Measurements from ENCODE around the gene FSIP1. TPM values are rescaled to one million over a fixed set of nuclear protein-coding genes. Genes with fewer than 3 reads are reported as not detected.

Gene FSIP1
- total RNA-seq, 6 experiments from 2014 or later: 0.07 to 0.74 (median 0.35) TPM; not detected in 1

DNA sequence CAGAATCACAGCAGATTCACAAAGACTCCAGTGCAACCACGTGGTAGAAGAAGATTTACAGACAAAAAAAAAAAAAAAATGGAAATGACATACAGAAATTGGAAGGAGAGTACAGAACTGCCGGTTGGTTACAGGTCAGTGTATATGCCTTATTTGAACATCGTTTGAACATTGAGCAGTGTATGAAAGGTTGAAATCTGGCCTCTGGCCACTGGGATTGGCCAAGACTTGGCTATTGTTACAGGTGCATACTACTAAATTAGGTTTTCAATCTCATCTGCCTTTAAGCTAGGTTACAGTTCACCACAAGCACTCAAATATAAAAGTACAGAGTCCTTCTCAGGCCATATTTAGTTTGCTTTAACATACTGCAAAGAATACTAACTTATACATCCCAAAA, 142.0 kb downstream of the FSIP1 start:
- intact Hi-C loops (cut with DNase I): no loop called here
- Histone ChIP-seq H3K27me3 (no peaks in the 10 kb centered on the region), H3K9me3 (no peaks in the 10 kb centered on the region), H3K4me3 (no peak overlapping the region), H3K36me3 (no peaks in the 10 kb centered on the region), H3K4me1 (peaks cover 0 to 6% (median 0%) of the 10 kb centered on the region in 4 donors), H3K27ac (no peak overlapping the region)
- ATAC-seq (peak; percentile 73 to 85 (median 82)), DNase-seq (no peak)
- WGBS (ENCODE audit: insufficient coverage, low coverage, low lambda C conversion rate, missing lambda C conversion rate): 50% methylated on average over 3 of the region's 3 CpGs
- TF ChIP-seq, protein P1, sequence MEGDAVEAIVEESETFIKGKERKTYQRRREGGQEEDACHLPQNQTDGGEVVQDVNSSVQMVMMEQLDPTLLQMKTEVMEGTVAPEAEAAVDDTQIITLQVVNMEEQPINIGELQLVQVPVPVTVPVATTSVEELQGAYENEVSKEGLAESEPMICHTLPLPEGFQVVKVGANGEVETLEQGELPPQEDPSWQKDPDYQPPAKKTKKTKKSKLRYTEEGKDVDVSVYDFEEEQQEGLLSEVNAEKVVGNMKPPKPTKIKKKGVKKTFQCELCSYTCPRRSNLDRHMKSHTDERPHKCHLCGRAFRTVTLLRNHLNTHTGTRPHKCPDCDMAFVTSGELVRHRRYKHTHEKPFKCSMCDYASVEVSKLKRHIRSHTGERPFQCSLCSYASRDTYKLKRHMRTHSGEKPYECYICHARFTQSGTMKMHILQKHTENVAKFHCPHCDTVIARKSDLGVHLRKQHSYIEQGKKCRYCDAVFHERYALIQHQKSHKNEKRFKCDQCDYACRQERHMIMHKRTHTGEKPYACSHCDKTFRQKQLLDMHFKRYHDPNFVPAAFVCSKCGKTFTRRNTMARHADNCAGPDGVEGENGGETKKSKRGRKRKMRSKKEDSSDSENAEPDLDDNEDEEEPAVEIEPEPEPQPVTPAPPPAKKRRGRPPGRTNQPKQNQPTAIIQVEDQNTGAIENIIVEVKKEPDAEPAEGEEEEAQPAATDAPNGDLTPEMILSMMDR (IDR thresholded peaks at IDR 0.05): no peak
- TF ChIP-seq POLR2A (IDR thresholded peaks at IDR 0.05): no peak

DNA sequence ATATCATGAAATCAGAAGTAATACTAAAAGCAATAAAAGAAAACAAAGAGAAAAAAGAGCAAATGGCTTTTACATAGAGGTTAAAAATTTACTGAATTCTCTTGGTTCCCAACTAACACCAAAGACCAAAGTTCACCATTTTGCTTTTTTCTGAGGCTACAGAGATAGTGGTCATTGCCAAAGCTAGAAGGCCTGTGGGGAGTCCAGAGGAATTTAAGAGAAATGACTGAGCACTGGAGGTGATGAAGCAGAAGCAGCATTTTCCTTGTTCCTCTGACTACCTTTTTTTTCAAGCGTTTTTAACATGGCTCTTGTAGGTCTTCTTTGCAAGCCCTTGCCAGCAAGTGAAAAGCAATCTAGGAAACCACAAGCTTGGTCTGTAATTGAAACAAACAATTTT, 143.6 kb downstream of the FSIP1 start:
- Histone ChIP-seq H3K4me1 (peaks cover 0 to 6% (median 0%) of the 10 kb centered on the region in 4 donors), H3K27ac (no peak overlapping the region), H3K36me3 (no peaks in the 10 kb centered on the region), H3K4me3 (no peak overlapping the region), H3K9me3 (no peaks in the 10 kb centered on the region), H3K27me3 (no peaks in the 10 kb centered on the region)
- no peak for TF ChIP-seq POLR2A (IDR thresholded peaks at IDR 0.05)
- TF ChIP-seq, protein P1 (IDR thresholded peaks at IDR 0.05): no peak
- ATAC-seq (peak in 3 of 4 donors; percentile 71 to 74 (median 73)), DNase-seq (no peak)
- intact Hi-C loops (cut with DNase I): no loop called here
- 85% methylated on average over 1 of the region's 1 CpG for WGBS (ENCODE audit: insufficient coverage, low coverage, low lambda C conversion rate, missing lambda C conversion rate)

DNA sequence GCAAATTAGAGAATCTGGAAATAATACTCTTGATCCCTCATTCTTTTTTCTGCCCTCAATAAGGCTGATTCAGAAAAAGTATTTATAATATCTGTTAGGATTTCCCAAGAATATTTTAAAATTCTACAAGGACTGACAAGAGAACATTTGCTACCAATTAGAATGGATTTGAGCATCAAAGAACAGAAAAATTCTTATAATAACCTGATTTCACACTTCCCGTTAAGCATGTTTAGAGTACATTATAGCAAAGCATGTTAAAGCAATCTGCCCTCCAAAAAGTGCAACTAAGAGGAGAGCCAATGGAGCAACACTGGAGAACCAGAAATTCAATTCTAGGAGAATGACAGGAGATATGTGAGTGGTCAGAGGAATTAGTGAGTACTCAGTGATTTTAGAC, 144.6 kb downstream of the FSIP1 start:
- no peak for TF ChIP-seq POLR2A (IDR thresholded peaks at IDR 0.05)
- TF ChIP-seq, protein P1 (IDR thresholded peaks at IDR 0.05): no peak
- 80% methylated on average over 1 of the region's 1 CpG for WGBS (ENCODE audit: insufficient coverage, low coverage, low lambda C conversion rate, missing lambda C conversion rate)

DNA sequence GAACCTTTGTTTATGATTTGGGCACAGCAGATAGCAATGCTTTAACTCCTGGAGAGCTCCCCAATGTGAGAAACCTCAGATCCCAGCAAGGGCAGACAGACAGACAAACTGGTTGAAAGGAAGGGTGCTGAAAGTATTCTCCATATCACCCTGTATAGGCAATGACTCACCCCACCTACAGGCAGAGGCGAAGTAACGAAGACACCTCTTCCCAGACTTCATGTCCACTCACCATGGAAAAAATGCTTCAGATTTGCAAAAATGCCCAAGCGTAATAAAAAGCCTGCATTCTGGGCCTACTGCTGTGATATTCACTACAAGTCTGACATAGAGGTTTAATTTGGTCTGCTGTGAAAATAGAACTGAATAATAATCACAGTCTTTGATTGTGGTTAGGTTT, 151.3 kb downstream of the FSIP1 start:
- Histone ChIP-seq H3K27me3 (no peaks in the 10 kb centered on the region), H3K4me1 (no peaks in the 10 kb centered on the region), H3K36me3 (no peaks in the 10 kb centered on the region), H3K9me3 (no peaks in the 10 kb centered on the region), H3K4me3 (no peak overlapping the region), H3K27ac (no peak overlapping the region)
- no peak for ATAC-seq
- intact Hi-C loops (cut with DNase I): no loop called here
- TF ChIP-seq, protein P1 (IDR thresholded peaks at IDR 0.05): no peak
- TF ChIP-seq POLR2A (IDR thresholded peaks at IDR 0.05): no peak
- no peak for DNase-seq
- WGBS (ENCODE audit: insufficient coverage, low coverage, low lambda C conversion rate, missing lambda C conversion rate): 72% methylated on average over 3 of the region's 3 CpGs

More for the DNA sequence above, 144.6 kb downstream of the FSIP1 start:
- Histone ChIP-seq H3K4me3 (no peak overlapping the region), H3K4me1 (peaks cover 0 to 6% (median 0%) of the 10 kb centered on the region in 4 donors), H3K36me3 (no peaks in the 10 kb centered on the region), H3K27ac (no peak overlapping the region), H3K9me3 (no peaks in the 10 kb centered on the region), H3K27me3 (no peaks in the 10 kb centered on the region)
- ATAC-seq: no peak
- intact Hi-C loops (cut with DNase I): no loop called here
- DNase-seq: no peak

- Histone ChIP-seq H3K4me1 (no peaks in the 10 kb centered on the region), H3K9me3 (no peaks in the 10 kb centered on the region), H3K27ac (no peak overlapping the region), H3K36me3 (no peaks in the 10 kb centered on the region), H3K27me3 (no peaks in the 10 kb centered on the region), H3K4me3 (no peak overlapping the region)
- no peak for DNase-seq
- intact Hi-C loops (cut with DNase I): no loop called here
- 84% methylated on average over 3 of the region's 3 CpGs for WGBS (ENCODE audit: insufficient coverage, low coverage, low lambda C conversion rate, missing lambda C conversion rate)
- TF ChIP-seq, protein P1 (IDR thresholded peaks at IDR 0.05): no peak
- TF ChIP-seq POLR2A (IDR thresholded peaks at IDR 0.05): no peak
- ATAC-seq: no peak
These were observed 152.7 kb downstream of the FSIP1 start for GRCh38 chr15:39629906-39630305.
